ENCODE data around the gene TNNI2.
"Not testable (repeated sequence)": the region's sequence is repeated elsewhere in the genome, so short reads cannot be mapped to it uniquely, and the experiment has no call there.

TNNI2 gene

DNA sequence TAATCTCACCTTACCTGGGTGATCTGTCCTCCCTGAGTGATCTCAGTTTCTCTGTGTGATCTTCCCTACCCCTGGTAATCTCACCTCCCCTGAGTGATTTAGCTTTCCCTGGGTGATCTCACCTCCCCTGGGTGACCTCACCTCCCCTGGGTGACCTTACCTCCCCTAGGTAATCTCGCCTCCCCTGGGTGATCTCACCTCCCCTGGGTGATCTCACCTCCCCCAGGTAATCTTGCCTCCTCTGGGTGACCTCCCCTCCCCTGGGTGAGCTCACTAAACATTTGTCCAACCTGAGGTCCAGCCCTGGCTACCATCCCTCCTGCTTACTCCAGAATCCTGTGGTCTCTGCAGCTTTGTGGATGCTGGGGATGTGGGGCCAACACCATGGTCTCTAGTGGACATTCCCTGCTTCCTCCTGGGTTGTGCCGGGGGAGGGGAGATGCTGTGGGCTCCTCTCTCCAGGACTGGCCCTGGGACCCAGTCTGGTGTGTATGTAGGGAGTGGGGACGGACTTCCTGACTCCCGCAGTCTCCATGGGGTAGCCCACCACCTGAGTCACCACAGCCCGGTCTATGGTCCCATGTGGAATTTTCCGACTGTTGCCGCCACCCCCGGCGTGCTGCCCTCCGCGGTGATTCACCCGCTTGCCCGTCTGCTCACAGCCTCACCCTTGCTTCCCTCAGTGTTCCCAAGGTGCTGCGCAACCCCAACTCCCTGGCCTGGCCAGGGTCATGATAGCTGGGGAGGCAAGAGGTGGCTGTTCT lies 24.0 kb downstream of the TNNI2 start:
- DNase-seq, result no peak

DNA sequence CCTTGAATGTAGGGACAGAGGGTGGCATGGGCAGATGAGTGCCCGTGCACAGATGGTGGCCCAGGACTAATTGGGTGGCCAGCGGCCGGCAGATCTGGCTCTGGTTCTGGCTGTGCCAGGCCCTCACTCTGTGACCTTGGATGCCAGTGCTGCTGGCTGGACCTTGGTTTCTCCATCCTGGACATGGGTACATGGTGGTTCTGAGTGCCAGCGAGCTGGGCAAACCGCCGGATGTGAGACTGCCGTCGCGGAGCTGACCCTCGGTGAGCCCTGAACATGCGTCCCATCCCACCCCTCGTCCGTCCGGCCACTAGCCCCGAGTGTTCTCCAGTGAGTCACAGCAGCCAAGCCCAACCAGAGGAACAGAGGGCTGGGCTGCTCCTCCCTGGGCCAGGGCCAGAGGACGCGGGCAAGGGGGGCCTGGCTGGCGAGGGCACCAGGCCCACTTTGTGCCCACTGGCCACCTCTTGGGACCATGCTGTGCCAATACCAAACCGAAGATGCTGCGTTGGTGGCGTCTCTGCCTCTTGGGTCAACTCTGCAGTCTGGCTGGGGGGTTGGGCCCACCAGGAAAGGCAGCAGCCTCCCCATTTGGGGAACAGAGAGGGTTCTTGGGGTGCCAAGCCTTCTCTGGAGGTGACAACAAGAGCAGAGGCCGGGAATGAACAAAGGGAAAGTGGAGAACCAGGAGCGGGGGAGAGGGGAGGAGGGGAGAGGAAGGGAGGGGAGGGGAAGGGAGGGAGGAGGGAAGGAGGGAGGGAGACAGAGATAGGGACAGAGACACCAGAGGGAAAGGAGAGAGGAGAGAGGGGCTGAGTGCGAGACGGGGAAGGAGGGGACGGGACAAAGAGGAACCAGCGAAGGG lies 24.8 kb downstream of the TNNI2 start:
- no peak for DNase-seq

DNA sequence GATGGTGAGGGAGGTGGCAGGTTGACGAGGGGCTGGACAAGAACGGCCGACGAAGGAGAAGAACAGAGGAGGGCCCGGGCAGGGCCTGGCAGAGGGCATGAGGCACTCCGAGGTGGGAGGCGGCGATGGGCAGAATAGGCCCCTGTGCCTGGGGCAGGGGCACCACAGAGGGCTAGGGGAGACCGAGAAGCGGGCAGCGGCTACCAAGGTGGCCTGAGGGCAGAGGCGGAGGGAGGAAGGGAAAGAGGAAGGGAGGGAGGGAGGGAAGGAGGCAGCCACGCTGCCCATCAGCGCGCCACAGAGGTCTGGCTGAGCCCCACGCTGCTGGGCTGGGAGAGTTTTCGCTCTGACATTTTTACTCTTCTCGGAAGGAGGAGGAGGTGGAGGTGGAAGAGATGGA lies 25.4 kb downstream of the TNNI2 start:
- DNase-seq, result no peak

DNA sequence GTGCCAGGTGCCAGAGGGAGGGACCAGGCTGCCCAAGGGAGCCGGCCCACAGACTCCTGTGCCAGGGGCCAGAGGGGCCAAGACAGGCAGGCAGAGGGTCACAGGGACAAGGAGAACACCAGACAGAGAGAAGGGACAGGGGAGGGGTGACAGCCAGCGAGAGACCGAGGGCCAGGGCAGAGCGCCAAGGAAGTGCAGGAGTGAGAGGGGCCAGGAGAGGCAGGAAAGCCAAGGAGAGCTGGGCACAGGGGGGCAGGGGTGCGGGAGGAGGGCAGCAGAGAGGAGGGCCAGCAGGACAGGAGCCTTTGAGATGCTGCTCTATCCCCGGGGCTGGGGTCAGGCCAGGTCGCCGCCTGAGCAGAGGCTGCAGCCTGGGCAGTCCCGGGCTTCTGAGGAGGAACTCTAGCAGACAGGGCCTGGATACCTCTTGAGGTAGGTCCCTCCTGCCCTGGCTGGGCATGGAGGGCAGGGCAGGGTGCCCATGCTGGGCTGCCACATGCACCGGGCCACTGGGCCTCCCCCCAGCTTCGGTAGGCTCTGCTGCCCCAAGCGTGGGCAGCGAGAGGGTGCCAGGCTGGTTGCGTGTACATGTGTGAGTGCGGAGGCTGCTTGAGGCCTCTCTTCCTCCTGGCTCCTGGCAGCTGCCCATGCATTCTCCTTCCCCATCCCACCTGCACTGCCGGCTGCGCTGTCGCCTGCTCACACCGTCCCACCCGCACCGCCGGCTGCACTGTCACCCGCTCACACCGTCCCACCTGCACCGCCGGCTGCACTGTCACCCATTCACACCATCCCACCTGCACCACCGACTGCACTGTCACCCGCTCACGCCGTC lies 26.3 kb downstream of the TNNI2 start:
- no peak for DNase-seq

DNA sequence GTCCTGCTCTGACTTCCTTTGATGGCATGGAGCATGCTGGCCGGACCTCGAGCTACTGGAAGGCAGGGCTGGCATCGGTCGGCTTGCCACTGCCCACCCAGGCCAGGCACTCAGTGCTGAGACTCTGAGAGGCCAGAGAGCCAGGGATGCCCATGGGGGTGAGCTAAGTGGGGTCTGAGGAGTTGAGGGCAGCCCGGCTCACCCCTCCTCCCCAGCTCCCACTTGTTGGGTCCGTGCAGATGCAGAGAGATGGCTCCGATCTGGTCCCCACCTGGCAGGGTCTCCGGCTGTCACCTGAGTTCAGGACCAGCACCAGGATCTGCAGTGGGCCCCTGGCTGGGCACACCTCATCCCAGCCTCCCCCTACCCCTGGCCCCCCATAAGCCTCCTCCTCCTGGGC lies 27.4 kb downstream of the TNNI2 start:
- no peak for DNase-seq

DNA sequence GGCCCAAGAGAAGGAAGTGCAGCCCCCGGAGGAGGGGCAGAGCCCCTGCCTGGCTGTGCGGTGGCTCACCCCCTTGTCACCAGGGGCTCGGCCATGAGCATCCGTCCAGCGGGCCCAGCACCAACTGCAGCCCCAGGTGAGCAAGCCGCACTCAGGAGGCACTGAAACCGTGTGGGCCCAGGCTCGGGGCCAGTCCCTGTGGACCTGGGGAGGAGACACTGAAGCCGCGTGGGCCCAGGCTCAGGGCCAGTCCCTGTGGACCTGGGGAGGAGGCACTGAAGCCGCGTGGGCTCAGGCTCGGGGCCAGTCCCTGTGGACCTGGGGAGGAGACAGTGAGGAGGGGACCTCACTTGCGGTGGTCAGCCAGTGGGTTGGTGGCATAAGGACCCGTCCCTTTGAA lies 28.0 kb downstream of the TNNI2 start:
- DNase-seq, result no peak

DNA sequence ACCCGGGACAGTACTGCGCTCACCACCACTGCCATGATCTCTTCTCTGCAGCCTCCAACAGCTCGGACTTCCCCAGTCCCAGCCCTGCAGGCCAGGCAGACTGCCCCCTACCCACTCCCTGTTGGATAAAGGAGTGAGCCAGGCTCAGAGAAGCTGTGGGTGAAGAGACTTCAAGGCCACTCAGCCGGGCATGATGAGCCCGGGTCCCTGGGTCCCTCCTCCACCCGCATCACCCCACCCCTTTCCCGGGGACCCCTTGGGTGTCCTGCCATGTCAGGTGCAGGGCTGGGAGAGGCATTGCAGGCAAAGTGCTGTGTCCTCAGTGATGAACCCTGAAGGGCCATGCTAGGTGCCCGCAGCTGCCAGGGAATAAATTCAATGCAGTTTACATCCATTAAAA lies 28.6 kb downstream of the TNNI2 start:
- DNase-seq, result no peak

DNA sequence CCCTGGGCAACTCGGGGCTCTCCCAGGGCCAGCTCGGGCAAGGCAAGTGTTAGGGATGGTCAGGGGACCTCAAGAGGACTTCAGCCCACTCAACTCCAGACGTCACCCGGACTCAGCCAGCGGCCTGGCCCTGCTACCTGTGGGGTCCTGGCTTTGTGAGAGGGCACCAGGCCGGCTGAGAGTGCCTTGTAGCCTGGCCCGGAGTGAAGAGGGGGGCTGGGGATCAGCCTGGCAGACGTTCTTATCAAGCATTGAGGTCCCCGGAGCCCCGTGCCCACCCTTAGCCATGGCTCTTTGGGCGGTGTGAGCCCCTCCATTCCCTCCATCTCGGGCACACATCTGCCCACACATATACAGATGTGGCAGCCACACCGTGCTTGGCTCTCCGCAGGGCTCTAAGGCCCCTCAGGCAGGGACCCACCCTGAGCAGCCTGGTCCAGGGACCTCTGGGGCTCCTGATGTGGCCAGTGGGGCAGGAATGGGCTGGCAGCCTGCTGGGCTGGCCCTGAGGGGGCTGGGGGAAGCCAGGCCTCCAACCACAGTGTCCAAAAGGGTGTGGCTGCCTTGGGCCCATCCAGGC lies 29.4 kb downstream of the TNNI2 start:
- DNase-seq, result no peak

DNA sequence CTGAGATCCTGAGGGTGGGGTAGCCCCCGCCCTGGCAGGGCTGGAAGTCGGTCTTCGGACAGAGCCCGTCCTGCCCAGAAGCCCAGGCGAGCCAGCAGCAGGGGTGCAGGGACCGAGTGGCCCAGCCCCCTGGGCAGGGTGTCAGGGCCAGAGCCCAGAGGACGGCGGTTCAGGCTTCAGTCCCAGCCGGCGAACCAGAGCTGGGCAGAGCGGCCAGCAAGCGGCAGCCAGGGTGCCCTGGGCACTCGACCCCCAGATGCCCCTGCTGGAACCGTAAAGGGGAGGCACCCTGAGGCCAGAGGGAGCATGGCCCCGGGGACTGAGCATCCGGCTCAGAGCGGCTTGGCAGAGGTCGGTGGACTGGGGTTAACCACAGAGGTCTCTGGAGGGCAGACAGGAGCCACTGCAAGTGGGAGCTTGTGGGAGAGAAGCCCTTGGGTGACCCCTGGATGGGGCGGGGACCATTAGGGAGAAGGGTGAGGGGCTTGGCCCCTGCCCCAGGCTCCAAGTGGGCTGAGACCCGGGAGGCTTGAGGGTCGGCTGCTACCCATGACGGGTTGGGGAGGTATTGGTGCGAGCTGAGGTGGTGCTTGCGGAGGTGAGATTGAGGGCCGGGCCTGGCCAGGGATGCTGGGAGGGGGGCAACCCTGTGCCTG lies 30.0 kb downstream of the TNNI2 start:
- no peak for DNase-seq

DNA sequence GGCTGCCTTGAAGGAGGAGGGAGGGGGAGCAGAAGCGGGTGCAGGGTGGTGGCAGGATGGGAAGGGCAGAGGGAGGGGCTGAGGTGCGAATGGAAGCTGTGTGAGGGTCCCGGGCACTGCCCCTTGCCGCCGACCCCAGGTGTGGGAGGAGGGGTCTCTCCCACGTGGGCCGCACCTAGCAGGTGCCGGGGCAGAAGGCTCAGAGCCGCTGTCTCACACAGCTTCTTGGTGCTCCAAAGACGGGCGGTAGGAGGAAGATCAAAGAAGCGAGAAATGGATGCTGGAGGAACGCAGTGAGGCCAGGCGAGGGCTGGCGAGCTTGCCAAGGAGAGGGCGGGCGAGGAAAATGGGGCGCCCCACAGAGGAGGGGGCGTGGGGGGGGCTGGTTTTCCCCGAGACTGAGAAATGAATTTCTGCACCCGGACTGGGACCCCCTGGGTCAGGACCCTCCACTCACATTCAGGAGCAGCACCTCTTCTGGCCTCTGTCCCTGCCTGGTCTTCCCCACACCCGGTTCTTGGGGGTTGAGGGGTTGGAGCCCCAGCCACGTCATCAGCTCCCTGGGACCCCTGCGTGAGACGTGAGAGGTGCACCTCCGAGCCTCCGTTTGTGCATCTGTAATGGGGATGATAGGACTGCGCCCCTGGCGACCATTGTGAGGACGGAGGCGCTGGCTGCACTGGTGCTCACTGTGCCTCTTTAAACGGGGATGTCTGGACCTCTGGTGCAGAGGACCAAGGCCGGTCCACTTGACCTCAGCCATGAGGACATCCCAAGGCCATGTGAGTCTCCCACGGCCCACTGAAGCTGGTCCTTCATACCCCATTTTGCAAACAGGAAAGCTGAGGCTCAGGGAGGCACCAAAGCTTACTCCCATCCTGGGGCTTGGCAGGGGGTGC lies 30.9 kb downstream of the TNNI2 start:
- DNase-seq, result no peak

DNA sequence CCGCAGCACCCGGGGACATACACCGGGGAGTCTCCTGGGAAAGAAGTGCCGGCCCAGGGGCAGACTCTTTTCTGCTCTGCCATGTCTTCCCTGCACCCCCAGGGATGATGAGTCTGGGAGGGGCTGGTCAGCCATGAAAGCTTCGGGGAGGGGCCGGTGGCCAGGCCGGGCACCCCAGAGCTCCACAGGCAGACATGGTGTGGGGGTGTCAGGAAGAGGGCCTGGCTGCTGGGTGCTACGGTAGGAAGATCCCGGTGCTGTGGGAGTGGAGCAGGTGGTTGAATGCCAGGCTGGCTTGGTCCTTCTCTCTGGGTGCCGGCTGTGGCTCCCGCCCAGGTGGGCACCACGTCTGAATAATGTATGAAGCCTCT lies 31.5 kb downstream of the TNNI2 start:
- no peak for DNase-seq

DNA sequence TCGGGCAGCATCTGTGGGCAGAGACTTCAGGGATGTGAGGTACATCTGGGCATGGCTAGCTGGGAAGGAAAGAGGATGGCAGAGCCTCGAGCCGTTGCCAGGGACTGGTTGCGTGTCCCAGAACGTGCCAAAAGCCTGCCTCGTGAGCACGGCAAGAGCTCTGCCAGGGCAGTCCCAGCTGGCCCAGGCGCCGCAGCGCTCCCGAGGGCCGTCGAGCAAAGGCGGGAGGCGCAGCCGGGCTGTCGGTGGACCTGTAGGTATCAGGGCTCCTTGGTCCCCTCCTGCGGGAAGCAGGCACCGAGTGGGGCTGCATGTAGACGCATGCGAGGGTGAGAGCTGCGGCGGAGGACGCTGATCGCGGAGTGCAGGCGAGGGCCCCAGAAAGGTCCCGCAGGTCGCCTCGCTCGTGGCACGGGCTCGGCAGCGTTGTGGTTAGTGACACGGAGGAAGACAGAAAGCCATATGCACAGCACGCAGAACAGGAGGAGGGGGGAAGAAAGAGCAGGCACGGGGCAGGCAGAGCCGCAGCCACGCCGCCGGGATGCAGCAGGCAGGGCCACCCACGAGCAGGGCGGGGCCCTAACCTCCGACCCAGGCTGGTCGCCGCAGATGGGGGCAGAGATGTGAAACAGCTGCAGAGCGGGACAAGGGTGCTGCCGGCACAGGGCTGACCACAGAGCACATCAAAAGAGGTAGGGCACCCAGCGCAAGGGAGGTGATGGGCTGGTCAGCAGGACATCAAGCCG lies 32.1 kb downstream of the TNNI2 start:
- DNase-seq, result no peak

DNA sequence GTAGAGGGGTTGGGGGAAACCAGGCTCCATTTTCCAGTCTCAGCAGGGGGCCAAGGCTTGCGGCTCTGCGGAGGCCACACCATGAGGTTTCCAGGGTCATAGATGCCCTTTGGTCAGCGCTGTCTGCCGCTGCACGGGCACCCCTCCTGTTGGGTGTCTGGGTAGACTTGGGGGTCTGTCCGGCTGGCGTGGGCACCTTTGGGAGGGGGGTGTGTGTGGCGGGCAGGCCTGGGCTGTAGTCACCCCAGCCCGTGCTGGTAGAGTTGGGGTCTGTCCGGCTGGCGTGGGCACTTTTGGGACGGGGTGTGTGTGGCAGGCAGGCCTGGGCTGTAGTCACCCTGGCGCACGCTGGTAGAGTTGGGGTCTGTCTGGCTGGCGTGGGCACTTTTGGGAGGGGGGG lies 32.8 kb downstream of the TNNI2 start:
- DNase-seq, result no peak

DNA sequence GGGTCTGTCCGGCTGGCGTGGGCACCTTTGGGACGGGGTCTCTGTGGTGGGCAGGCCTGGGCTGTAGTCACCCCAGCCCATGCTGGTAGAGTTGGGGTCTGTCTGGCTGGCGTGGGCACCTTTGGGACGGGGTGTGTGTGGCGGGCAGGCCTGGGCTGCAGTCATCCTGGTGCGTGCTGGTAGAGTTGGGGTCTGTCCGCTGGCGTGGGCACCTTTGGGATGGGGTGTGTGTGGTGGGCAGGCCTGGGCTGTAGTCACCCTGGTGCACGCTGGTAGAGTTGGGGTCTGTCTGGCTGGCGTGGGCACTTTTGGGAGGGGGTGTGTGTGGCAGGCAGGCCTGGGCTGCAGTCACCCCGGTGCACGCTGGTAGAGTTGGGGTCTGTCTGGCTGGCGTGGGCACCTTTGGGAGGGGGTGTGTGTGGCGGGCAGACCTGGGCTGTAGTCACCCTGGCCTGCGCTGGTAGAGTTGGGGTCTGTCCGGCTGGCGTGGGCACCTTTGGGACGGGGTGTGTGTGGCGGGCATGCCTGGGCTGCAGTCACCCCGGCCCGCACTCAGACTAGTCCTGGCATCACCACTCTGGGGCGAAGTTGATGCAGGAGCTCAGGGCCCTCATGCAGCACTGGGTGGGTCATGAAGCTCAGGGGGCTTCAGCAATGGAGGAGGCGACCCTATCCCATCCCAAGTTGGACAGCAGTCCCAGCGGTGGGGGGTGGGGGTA lies 33.6 kb downstream of the TNNI2 start:
- no peak for DNase-seq

DNA sequence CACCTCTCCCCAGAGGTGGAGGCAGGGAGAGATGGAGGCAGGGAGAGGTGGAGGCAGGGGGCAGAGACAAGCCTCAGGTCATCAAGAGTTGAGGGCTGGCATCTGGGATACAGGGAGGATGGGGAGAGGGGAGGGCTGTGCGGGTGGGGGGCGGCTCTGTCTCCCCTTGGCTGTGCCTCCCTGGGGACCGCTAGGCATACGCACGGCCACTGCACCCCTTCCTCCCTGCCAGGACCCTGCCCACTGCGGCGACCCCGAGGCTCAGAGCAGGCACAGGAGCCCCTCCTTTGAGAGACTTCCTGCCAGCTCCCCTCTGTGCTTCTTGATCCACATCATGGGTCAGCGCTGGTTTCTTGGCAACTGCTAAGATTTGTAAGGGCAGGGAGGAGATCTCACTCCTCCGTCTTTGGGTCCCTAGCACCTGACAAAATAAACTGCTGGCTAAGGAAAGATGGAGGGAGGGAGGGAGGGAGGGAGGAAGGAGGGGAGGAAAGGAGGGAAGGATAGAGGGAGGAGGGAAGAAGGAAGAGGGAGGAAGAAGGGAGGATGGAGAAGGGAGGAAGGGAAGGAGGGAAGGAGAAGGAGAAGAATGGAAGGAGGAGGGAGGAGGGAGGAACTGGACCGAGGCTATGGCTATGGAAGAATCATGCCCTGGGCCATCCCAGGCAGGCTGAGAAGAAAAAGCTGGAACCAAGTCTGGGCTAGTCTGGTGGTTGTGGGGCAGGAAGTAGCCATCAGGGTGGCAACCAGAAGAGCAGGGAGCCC lies 34.4 kb downstream of the TNNI2 start:
- DNase-seq, result no peak

DNA sequence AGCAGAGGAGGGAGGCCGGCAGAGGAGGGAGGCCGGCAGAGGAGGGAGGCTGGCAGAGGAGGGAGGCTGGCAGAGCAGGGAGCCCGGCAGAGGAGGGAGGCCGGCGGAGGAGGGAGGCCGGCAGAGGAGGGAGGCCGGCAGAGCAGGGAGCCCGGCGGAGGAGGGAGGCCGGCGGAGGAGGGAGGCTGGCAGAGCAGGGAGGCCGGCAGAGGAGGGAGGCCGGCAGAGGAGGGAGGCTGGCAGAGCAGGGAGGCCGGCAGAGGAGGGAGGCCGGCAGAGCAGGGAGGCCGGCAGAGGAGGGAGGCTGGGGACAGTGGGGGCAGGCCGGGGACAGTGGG lies 35.0 kb downstream of the TNNI2 start:
- DNase-seq, result not testable (repeated sequence)

DNA sequence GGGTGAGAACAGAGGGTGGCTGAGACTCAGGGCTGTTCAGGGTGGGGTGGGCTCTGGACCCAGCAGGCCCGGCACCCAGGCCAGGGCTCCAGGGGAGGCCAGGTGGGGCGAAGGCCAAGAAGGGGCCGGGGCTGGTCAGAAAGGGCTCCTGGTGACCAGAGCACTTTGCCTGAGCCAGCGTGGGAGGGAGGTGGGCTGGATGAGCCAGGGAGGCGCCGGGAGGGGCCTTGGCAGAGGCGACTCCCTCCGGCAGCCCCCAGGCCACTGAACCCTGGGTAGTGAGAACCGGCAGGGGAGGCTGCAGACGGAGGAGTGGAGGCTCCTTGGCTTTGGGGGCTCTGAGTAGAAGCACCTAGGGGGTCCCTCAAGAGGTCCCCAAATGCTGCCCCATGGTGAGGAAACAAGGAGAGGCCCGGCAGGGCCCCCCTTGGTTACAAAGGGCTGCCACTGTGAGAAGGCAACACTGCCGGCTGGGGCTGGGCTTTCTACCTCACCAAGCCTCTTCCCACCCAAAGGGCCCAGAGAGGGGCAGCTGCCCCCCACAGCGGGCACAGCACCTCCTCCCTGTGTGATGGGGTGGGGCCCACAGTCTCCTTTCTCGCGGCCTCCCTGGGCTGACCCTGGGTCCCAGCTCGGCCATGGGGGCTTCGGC lies 35.8 kb downstream of the TNNI2 start:
- not testable (repeated sequence) for DNase-seq

DNA sequence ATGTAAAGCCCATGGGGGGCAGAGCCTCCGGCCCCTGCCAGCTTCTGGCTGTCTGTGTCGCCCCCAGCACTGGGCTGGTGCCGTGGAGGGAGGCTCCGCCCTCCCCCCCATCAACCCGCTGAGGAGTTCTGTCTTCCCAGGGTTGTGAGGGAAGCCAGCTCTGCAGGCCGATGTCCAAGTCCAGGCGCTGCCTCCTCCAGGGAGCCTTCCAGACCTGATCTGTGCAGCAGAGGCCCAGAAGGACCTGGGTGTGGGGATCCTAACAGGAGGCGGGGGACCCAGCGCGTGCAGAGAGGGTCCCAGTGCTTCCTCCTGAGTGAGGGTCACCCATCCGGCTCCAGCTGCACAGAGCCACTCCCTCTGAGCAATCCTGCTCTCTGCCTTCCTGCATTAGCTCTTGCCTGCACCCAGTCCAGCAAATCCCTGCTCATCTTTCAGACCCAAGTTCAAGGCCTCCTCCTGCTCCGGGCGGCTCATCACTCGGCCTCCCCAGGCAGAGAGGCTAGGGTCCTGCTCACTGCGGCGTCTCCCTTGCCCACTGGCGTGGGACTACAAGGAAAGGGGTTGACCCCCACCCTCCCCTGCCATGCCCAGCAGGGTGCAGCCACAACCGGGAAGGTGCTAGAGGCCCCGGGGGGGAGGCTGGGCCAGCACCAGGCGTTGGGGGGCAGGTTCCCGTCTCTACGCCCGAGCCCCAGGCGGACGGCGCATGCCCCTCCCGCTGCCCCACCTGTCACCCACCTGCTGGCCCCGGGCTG lies 36.5 kb downstream of the TNNI2 start:
- DNase-seq, result no peak

Data from NCI-H187 (cell line).